Measurements from ENCODE around the gene EYA2.
"Not testable (repeated sequence)": the region's sequence is repeated elsewhere in the genome, so short reads cannot be mapped to it uniquely, and the experiment has no call there.

EYA2 gene

GRCh38 chr20:47175493-47175892 is 280.9 kb downstream of the EYA2 start:
- no peak for DNase-seq (ENCODE audit: low spot score)

DNA sequence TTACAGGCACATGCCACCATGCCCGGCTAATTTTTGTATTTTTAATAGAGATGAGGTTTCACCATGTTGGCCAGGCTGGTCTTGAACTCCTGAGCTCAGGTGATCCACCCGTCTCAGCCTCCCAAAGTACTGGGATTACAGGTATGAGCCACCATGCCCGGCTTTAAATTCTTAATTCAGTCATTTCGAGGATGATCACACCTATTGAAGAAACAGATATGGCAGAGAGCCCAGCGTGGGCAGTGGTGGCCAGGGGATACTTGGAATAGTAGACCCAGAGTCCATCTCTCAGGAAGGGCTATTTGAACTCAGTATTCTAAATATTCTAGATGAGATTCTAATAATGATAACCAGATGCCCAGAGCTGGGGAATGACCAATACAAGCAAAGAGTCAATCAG is 281.6 kb downstream of the EYA2 start:
- DNase-seq (ENCODE audit: low spot score), result not testable (repeated sequence)

- DNase-seq (ENCODE audit: low spot score), result no peak
These were observed 283.6 kb downstream of the EYA2 start for GRCh38 chr20:47178277-47178676.

- DNase-seq (ENCODE audit: low spot score), result no peak
These were observed 284.2 kb downstream of the EYA2 start for GRCh38 chr20:47178851-47179250.

DNA sequence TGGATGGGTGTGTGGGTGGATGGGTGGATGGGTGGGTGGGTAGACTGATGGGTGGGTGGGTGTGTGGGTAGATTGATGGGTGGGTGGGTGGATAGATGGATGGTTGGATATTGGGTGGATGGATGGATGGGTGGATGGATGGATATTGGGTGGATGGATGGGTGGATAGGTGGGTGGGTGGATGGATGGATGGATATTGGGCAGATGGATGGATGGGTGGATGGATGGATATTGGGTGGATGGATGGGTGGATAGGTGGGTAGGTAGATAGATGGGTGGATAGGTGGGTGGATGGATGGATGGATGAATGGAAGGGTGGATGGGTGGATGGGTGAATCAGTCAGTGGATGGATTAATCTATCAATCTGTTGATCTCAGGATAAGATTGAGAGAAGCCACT is 284.6 kb downstream of the EYA2 start:
- DNase-seq (ENCODE audit: low spot score), result no peak

DNA sequence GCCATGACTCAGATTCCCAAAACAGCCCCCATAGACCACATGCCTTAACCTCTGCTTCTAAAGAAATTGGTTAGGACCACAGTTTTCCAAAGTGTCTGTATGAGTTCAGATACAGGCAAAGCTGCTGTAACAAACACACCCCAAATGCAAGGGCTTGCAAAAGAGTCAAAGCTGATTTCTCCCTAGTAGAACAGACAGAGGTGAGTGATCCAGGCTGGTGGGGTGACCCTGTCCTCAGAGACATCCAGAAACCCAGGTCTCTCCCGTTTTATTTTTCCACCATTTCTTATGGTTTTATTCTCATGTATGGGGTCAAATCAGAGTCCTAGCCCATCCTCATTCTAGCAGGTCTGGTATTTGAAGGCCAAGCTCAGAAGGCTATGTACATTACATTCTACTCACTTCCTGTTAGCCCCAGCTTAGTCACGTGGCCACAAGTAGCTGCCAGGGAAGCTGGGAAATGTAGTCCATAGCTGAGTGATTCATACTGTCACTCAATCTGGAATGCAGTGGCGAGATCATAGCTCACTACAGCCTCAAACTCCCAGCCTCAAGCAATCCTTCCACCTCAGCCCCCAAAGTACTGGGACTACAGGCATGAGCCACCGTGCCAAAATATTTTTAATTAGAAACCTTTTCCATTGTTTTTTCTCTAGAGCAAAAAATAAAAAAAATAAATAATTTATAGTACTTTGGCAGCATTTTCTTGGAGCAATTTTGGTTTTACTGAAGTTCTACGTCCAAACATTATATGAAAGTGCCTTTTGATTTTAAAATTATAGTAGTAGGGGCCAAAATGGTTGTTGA is 286.6 kb downstream of the EYA2 start:
- no peak for DNase-seq (ENCODE audit: low spot score)

DNA sequence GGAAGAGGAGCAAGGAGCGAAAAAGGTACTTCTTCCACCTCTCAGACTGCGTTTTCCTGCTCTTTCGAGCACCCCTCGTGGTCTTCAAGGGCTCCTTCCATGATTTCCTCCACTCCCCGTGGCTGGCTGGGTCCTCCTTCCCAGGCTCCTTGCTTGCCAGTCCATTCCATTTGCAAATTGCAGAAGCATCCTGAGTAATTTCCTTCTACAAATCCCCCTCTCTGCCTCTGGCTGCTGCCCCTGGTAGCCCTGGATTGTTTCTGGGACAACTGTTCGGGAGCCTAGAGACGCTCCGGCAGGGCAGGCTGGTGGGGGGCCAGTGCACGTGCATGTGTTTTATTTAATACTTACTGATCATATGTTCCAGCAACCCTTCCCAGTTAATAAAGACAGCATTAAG is 288.7 kb downstream of the EYA2 start:
- DNase-seq (ENCODE audit: low spot score), result no peak

DNA sequence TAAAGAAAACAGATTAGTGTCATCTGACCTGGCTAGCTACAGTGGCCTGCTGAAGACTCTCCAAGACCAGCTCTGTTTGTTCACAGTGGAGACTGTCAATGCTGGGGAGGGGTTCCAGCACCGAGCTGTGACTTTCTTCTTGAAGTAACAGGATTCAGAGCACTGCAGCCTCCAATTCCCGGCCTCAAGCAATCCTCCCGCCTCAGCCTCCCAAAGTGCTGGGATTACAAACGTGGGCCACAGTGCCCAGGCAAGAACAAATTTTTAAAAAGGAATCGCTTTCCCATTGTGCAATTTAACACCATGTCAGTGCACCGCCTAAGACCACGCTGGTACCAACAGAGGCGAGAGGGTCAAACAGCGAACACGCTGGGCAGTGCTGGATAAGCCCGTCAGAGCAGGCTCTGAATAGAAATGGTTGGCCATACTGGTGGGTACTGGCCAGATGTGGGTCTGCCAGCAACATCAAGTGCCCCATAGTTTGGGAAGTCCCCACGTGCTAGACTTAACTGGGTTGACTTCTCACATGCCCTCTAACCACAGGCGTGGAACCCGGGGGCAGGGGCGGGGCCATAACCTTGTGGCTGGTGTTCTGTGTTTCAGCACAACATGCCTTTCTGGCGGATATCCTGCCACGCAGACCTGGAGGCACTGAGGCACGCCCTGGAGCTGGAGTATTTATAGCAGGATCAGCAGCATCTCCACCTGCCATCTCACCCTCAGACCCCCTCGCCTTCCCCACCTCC is 293.0 kb downstream of the EYA2 start:
- no peak for DNase-seq (ENCODE audit: low spot score)

GRCh38 chr20:47188540-47188939 is 293.9 kb downstream of the EYA2 start:
- DNase-seq (ENCODE audit: low spot score), result no peak

GRCh38 chr20:47189060-47189459 is 294.4 kb downstream of the EYA2 start:
- no peak for DNase-seq (ENCODE audit: low spot score)

DNA sequence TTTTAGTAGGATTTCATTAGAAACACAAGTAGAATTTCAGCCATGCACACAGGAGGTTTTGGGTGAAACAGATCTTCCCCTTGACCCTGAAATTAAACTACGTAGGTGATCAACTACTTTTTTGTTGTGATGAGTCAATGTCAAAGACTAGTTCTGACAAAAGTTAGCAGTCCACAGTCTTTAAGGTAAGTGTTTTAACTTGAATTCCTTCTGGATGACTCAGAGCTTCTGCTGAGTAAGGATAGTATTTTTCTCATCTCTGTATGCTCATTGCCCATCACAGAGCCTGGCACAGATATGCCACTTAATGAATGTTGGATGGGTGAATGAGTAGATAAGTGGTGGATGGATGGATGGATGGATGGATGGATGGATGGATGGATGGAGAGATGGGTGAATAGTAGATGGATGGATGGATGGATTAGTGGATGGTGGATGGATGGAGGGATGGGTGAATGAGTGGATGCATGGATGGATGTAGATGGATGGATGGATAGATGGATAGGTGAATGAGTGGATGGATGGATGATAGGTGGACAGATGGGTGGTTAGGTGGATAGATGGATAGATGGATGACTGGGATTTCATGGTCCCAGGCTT is 296.5 kb downstream of the EYA2 start:
- no peak for DNase-seq (ENCODE audit: low spot score)

DNA sequence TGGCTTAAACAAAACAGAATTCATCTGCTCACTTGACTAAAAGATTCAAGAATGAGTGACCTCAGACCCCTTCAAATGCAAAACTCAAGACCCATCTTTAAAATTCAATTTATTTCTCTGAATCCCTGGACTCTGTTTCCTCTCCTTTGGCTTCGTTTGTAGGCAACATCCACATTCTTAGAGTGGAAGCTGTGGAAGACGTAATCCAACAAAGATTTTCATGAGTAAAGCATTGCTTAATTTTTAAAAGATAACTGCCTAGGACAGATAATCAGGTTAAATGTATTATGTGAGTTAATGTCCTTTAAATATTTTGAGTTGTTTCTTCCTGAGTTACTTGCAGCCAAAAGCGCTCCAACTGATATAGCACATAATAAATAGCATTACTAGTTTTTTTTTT is 297.3 kb downstream of the EYA2 start:
- DNase-seq (ENCODE audit: low spot score), result no peak

DNA sequence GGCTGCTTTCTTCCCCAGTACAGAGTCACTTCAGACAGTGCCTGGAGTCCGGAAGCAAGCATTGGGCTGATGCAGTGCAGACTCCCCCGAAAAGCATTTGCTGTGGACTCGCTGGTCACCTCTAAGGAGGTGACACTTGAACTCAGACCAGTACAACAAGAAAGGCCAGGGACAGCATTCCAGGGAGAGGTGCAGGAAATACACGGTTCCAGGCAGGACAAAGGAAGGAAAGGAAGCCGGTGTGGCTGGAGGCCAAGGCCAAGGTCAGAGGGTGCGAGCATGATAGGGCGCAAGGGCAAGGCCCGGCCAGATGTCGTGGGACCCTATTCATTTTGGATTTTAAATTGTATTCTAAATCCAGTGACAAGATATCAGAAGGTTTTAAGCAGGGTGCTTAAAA is 300.9 kb downstream of the EYA2 start:
- DNase-seq (ENCODE audit: low spot score), result no peak

GRCh38 chr20:47196091-47197081 is 301.7 kb downstream of the EYA2 start:
- peak; percentile 29 for DNase-seq (ENCODE audit: low spot score)

DNA sequence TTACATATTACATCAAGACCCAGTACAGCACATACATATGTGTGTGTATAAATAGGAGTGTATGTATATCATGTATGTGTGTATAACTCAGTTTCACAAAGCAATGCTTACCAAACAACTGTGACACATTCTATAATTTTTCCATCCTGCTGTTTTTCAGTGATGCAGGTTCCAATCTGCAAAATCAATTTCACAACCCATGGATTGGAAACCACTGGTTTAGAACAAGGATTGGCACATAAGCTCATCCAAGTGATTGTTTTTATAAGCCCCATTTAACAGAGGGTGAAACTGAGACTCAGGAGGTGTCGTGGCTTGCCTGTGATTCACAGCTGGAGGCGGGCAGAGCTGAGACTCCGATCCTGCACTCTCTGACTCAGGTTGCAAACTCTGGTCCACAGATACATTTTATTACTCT is 303.6 kb downstream of the EYA2 start:
- DNase-seq (ENCODE audit: low spot score), result no peak

DNA sequence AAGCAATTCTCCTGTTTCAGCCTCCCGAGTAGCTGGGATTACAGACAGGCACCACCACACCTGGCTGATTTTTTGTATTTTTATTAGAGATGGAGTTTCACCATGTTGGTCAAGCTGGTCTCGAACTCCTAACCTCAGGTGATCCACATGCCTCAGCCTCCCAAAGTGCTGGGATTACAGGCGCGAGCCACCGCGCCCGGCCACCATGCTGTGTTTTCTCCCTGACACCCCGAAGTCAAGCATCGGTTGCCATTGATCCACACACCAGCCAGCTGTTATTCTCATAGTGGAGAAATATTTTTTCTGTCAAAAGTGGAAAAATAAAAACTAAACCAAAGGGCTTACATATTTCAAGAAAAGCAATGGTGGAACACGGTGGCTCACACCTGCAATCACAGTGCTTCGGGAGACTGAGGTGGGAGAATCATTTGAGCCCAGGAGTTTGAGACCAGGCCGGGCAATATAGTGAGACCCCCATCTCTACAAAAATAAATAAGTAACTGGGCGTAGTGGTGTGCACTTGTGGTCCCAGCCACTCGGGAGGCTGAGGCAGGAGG is 304.4 kb downstream of the EYA2 start:
- DNase-seq (ENCODE audit: low spot score), result no peak

GRCh38 chr20:47201074-47201730 is 306.6 kb downstream of the EYA2 start:
- no peak for DNase-seq (ENCODE audit: low spot score)

GRCh38 chr20:47202733-47203667 is 308.4 kb downstream of the EYA2 start:
- DNase-seq (ENCODE audit: low spot score), result no peak

DNA sequence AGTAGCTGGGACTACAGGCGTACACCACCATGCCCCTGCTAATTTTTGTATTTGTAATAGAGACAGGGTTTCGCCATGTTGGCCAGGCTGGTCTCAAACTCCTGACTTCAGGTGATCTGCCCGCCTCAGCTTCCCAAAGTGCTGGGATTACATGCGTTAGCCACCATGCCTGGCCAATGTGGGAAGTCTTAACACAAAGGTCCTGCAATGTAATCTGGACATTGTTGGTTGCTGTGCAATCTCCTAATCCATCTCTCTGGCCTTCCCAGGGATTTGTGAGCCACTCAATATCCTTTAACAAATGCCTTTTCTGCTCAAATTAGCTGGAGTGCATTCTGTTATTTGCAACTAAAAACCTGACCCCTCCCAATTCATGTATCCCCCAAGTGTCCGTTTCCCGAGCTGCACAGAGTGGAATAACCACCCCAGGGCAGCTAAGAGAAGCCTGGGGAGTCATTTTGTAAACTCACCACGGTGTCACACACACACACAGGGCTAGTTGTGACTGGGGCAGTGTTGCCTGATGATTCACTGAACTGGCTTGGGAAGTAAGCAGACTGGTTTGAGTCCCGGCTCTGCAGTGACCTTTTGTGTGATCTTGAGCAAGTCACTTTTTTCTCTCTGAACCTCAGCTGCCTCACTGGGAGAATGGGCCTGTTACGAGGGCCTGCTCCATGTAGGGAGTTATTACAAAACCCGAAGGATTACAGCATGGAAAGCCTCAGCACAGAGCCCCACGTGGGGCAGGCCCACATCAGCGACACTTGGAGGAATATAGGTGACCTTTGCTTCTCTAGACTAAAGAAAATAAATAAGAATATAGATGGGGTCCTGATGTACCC is 309.6 kb downstream of the EYA2 start:
- DNase-seq (ENCODE audit: low spot score), result no peak

All from globus pallidus (tissue), 1 donor.